HEK293T (cell line): ENCODE measurements around the gene CRAT.

Experiments
- BHLHE40 ChIP-seq: fragments of 450-650 bp; IDR thresholded peaks from 2 replicates; pipeline ENCODE4 v1.6.1; 2016; ENCODE audit warnings: mild to moderate bottlenecking, moderate library complexity, borderline replicate concordance
- FOXA1 ChIP-seq: fragments of 450-650 bp; IDR thresholded peaks from 2 replicates; pipeline ENCODE4 v1.6.1; 2016; ENCODE audit warnings: mild to moderate bottlenecking
- FOXK2 ChIP-seq: fragments of 450-650 bp; IDR thresholded peaks from 2 replicates; pipeline ENCODE4 v1.6.1; 2016; ENCODE audit warnings: mild to moderate bottlenecking
- FOXM1 ChIP-seq: fragments of 450-650 bp; IDR thresholded peaks from 2 replicates; pipeline ENCODE4 v1.6.1; 2017; ENCODE audit warnings: mild to moderate bottlenecking, borderline replicate concordance
- HDGF ChIP-seq: fragments of 450-650 bp; IDR thresholded peaks from 2 replicates; pipeline ENCODE4 v1.6.1; 2017; ENCODE audit warnings: antibody characterized with exemption, borderline replicate concordance
- LEF1 ChIP-seq: fragments of 450-650 bp; IDR thresholded peaks from 2 replicates; pipeline ENCODE4 v1.6.1; 2017; ENCODE audit warnings: mild to moderate bottlenecking, borderline replicate concordance
- NFRKB ChIP-seq: fragments of 450-650 bp; IDR thresholded peaks from 2 replicates; pipeline ENCODE4 v1.6.1; 2016; ENCODE audit warnings: mild to moderate bottlenecking, moderate library complexity
- SP1 ChIP-seq: fragments of 450-650 bp; IDR thresholded peaks from 2 replicates; pipeline ENCODE4 v1.6.1; 2017
- SUZ12 ChIP-seq: fragments of 450-650 bp; IDR thresholded peaks from 2 replicates; pipeline ENCODE4 v1.6.1; 2016; ENCODE audit warnings: mild to moderate bottlenecking
- ZNF384 ChIP-seq: fragments of 450-650 bp; IDR thresholded peaks from 2 replicates; pipeline ENCODE4 v1.6.1; 2016

GRCh38 chr9:129146441-129146941 is 35.9 kb upstream of the CRAT start:
- TF ChIP-seq SP1 (no peak), SUZ12 (no peak), FOXA1 (no peak), HDGF (no peak), BHLHE40 (no peak), FOXM1 (no peak), NFRKB (no peak), FOXK2 (no peak), LEF1 (no peak), ZNF384 (no peak)
